IMR-90 (cell line): Measurements from ENCODE around the gene THY1.

Experiments
- BHLHE40 ChIP-seq: fragments of 150-350 bp; IDR thresholded peaks from 2 replicates; pipeline ENCODE4 v1.6.1; 2016; ENCODE audit warnings: mild to moderate bottlenecking, low read depth, low read length
- CEBPB ChIP-seq: IDR thresholded peaks from 2 replicates; pipeline ENCODE4 v1.6.1; 2012; ENCODE audit warnings: low read depth, low read length, improper control_type of control experiment
- CHD1 ChIP-seq: IDR thresholded peaks from 2 replicates; pipeline ENCODE4 v1.6.1; 2012; ENCODE audit warnings: low read depth, low read length, improper control_type of control experiment
- CTCF ChIP-seq: conservative IDR thresholded peaks from 2 replicates; pipeline ENCODE4 v1.5.1; 2012; ENCODE audit warnings: mild to moderate bottlenecking, low read depth, low read length, improper control_type of control experiment
- FOS ChIP-seq: fragments of 150-350 bp; IDR thresholded peaks from 2 replicates; pipeline ENCODE4 v1.6.1; 2016; ENCODE audit warnings: low read depth, low read length
- MAFK ChIP-seq: IDR thresholded peaks from 2 replicates; pipeline ENCODE4 v1.6.1; 2012; ENCODE audit warnings: low read depth, low read length, improper control_type of control experiment
- MXI1 ChIP-seq: IDR thresholded peaks from 2 replicates; pipeline ENCODE4 v1.6.1; 2012; ENCODE audit warnings: low read depth, mild to moderate bottlenecking, low read length, moderate library complexity, borderline replicate concordance
- POLR2A ChIP-seq: IDR thresholded peaks from 2 replicates; pipeline ENCODE4 v1.6.1; 2012; ENCODE audit warnings: mild to moderate bottlenecking, low read depth, low read length
- RAD21 ChIP-seq: IDR thresholded peaks from 2 replicates; pipeline ENCODE4 v1.6.1; 2012; ENCODE audit warnings: low read length, improper control_type of control experiment
- RCOR1 ChIP-seq: IDR thresholded peaks from 2 replicates; pipeline ENCODE4 v1.6.1; 2012; ENCODE audit warnings: mild to moderate bottlenecking, low read length, improper control_type of control experiment; ENCODE audit not compliant: insufficient replicate concordance
- SMC3 ChIP-seq: fragments of 150-350 bp; IDR thresholded peaks from 2 replicates; pipeline ENCODE4 v1.6.1; 2016; ENCODE audit warnings: low read depth, mild to moderate bottlenecking, antibody characterized with exemption, low read length, moderate library complexity
- USF2 ChIP-seq: fragments of 150-350 bp; IDR thresholded peaks from 2 replicates; pipeline ENCODE4 v1.6.1; 2017; ENCODE audit warnings: mild to moderate bottlenecking, antibody characterized with exemption, low read length, low read depth

GRCh38 chr11:119419246-119419645 lies 3.7 kb downstream of the THY1 start:
- no peak for TF ChIP-seq CTCF
- TF ChIP-seq MXI1 = no peak
- TF ChIP-seq FOS = no peak
- TF ChIP-seq USF2 = no peak
- TF ChIP-seq BHLHE40 = no peak
- TF ChIP-seq RAD21 = no peak
- no peak for TF ChIP-seq POLR2A
- TF ChIP-seq MAFK = no peak
- no peak for TF ChIP-seq CEBPB
- no peak for TF ChIP-seq CHD1
- no peak for TF ChIP-seq RCOR1
- TF ChIP-seq SMC3 = no peak
